Stimulated activated CD4-positive, alpha-beta T cell treated with anti-CD3 and anti-CD28 coated beads, Interleukin-4, amount 100 ng/mL, for 24 hours (primary cell): ENCODE data around the gene PRRC2A.
A peak's percentile ranks its signal among the peaks of the same experiment; 100 is the strongest.

Experiments used
- DNase-seq: peaks from one replicate; pipeline ENCODE4 v3.0.0-alpha.2; 2020

PRRC2A gene

DNA sequence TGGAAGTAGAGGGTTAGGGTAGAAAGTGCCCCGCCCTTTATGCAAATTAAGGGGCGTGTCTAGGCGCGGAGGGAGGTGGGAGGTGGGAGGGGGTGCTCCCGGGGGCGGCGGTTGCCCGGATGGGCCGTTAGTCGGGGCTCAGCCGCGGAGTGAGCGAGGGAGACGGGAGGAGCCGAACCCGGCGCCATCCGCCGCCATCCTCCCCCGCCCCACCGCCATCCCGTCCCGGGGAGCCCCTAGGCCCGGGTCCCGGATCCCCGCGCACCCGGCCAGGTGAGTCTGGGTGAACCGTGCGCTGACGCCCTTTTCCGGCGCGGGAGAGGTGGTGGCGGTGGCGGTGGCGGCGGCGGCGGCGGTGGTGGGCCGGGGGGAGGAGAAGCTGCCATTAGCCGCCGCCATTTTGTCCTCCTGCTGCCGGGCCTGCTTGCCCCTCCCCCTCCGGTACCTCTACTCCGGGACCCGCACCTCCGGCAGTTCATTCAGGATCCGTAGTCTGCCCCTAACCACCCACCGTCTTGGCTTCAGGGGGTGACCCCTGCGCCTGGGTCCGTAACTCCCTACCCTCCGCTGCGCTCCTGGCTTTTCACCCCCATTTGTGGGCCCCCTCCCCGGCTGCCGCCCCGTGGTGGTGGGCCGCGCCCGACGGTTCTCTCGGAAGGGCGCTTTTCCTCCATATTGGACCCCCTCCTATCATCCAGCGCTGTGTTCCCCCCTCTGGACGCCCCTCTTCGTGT lies at the start of gene PRRC2A:
Gene PRRC2A, plus strand, starts transcription at position 130 of the 734 bp plus-strand sequence. CDS start 2,075 bp downstream, outside the sequence.
- peak; percentile 96 for DNase-seq

GRCh38 chr6:31572041-31572911 lies 48.2 kb upstream of the PRRC2A start, which contains the start of gene LTA:
Gene LTA, plus strand, starts transcription at chr6:31572289. Its CDS starts 454 bp downstream, at chr6:31572743.
- peak; percentile 81 for DNase-seq

- no peak for DNase-seq
These were observed 47.0 kb upstream of the PRRC2A start for GRCh38 chr6:31573239-31574105.

- peak; percentile 63 for DNase-seq
These were observed 46.1 kb upstream of the PRRC2A start for GRCh38 chr6:31574106-31575061.

DNA sequence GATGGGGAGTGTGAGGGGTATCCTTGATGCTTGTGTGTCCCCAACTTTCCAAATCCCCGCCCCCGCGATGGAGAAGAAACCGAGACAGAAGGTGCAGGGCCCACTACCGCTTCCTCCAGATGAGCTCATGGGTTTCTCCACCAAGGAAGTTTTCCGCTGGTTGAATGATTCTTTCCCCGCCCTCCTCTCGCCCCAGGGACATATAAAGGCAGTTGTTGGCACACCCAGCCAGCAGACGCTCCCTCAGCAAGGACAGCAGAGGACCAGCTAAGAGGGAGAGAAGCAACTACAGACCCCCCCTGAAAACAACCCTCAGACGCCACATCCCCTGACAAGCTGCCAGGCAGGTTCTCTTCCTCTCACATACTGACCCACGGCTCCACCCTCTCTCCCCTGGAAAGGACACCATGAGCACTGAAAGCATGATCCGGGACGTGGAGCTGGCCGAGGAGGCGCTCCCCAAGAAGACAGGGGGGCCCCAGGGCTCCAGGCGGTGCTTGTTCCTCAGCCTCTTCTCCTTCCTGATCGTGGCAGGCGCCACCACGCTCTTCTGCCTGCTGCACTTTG lies 45.1 kb upstream of the PRRC2A start, which contains the start of gene TNF:
Gene TNF, plus strand, starts transcription at position 231 of the 567 bp plus-strand sequence. Its CDS starts 177 bp downstream, at position 408.
- DNase-seq: peak; percentile 90

DNA sequence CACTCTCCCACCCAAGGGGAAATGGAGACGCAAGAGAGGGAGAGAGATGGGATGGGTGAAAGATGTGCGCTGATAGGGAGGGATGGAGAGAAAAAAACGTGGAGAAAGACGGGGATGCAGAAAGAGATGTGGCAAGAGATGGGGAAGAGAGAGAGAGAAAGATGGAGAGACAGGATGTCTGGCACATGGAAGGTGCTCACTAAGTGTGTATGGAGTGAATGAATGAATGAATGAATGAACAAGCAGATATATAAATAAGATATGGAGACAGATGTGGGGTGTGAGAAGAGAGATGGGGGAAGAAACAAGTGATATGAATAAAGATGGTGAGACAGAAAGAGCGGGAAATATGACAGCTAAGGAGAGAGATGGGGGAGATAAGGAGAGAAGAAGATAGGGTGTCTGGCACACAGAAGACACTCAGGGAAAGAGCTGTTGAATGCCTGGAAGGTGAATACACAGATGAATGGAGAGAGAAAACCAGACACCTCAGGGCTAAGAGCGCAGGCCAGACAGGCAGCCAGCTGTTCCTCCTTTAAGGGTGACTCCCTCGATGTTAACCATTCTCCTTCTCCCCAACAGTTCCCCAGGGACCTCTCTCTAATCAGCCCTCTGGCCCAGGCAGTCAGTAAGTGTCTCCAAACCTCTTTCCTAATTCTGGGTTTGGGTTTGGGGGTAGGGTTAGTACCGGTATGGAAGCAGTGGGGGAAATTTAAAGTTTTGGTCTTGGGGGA lies 44.4 kb upstream of the PRRC2A start:
- no peak for DNase-seq

DNA sequence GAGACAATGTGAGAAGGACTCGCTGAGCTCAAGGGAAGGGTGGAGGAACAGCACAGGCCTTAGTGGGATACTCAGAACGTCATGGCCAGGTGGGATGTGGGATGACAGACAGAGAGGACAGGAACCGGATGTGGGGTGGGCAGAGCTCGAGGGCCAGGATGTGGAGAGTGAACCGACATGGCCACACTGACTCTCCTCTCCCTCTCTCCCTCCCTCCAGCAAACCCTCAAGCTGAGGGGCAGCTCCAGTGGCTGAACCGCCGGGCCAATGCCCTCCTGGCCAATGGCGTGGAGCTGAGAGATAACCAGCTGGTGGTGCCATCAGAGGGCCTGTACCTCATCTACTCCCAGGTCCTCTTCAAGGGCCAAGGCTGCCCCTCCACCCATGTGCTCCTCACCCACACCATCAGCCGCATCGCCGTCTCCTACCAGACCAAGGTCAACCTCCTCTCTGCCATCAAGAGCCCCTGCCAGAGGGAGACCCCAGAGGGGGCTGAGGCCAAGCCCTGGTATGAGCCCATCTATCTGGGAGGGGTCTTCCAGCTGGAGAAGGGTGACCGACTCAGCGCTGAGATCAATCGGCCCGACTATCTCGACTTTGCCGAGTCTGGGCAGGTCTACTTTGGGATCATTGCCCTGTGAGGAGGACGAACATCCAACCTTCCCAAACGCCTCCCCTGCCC lies 43.5 kb upstream of the PRRC2A start:
- DNase-seq: peak; percentile 55

- no peak for DNase-seq
These were observed 42.9 kb upstream of the PRRC2A start for GRCh38 chr6:31577579-31577966.

DNA sequence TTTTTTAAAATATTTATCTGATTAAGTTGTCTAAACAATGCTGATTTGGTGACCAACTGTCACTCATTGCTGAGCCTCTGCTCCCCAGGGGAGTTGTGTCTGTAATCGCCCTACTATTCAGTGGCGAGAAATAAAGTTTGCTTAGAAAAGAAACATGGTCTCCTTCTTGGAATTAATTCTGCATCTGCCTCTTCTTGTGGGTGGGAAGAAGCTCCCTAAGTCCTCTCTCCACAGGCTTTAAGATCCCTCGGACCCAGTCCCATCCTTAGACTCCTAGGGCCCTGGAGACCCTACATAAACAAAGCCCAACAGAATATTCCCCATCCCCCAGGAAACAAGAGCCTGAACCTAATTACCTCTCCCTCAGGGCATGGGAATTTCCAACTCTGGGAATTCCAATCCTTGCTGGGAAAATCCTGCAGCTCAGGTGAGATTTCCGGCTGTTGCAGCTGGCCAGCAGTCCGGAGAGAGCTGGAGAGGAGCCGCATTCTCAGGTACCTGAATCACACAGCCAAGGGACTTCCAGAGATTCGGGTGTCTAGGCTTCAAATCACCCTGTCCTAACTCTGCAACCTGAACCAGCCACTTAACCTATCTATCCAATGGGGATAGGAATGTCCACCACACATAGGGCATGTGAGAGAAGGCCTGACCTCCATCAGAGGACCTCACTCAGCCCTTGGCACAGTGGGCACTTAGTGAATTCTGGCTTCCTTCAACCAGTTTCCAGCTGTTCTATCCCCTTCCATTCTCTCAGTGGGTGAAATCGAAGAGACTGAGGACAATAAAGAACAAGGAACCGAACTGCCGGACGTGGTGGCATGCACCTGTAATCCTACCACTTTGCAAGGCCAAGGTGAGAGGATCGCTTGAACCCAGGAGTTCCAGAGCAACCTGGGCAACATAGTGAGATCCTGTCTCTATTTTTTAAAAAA lies 42.1 kb upstream of the PRRC2A start:
- DNase-seq: no peak

GRCh38 chr6:31579119-31579505 lies 41.4 kb upstream of the PRRC2A start:
- DNase-seq: no peak

GRCh38 chr6:31579546-31580437 lies 40.7 kb upstream of the PRRC2A start:
- no peak for DNase-seq

DNA sequence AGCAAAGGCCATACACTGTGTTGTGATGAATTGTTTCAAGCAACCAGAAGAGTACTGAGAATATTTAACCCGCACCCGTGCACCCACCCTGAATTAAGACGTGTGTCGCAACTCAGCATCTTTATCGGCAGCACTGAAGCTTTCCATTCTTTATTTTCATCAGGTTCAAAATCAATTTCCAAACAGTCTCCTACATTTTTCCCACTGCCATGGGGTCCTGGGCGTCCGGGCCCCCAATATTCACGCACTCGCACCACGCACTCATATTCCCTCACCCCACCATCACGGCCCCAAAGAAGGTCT lies 40.1 kb upstream of the PRRC2A start:
- DNase-seq: no peak

- peak; percentile 88 for DNase-seq
These were observed 39.6 kb upstream of the PRRC2A start for GRCh38 chr6:31580807-31581433.

DNA sequence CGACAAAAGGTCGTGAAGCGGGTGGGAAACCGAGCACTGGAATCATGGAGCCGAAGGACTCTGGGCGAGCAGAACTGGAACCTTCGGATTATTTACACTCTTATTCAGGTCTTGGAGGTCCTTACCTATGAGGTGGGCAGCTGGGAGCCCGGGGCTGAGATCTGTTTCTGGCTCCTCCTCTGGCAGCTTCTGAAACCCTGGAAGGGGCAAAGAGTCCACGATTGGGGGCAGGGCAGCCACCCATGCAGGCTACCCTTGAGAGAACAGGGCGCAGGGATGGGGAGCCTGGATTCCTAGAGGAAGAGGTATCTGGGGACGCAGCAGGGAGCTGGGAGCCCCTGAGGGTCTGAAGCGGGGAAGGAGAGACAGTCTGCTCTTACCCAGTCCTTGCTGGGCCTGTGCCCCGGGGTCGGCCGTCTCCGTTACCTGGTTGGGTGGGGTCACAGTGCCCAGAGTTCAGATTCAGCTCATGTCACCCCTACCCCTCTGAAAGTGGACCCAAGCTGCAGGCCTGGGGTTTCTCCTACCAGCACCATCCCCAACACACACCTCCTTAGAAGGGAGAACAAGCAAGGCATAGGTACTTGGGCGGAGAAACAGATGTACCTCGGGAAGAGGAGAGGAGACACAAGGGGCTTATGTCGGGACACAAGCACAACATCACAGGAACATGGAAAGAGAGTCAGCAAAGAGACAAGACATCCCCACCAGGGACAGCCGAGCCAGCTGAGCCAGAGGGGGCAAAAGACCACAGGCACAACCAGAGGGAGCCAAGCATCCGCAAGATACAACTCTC lies 38.9 kb upstream of the PRRC2A start:
- no peak for DNase-seq

DNA sequence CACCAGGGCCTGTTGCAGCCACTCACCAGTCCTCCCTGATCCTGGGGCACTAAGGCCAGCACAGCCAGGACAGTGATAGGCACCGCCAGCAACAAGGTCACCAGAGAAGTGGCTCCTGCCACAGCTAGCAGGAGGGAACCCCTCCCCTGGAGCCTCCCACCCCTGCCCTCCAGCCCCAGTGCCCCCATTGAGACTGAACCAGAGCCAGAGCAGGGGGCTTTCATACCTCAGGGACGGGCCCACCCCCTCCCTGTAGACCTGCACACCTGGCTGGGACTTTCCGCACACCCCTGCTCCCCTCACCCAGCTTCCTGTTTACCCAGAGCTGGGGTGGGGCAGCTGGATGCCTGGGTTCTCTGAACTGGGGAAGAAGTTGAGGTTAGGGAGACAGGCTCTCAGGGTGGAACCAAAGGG lies 38.3 kb upstream of the PRRC2A start, which contains the start of gene LTB:
Gene LTB, minus strand, starts transcription at position 195 of the 414 bp plus-strand sequence. Its CDS starts 7 bp downstream, at position 188.
- DNase-seq: peak; percentile 48

DNA sequence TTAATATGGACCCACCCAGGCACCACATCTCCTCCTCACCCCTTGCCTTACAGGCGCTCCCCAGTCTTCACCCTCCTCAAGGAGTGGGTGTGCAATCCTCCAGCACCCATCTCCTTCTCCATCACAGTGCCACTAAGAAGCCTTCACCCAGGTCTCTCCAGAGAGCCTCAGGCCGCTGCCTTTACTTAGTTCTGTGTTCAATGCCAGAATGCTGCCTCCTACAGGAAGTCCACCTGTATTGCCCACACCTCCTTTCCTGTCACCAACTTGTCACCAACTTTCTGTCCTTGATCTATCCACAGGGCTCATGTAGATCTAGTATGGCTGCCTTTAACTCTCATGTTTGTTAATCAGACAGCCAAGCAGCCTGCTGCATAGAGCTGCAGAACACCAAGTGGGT lies 35.0 kb upstream of the PRRC2A start:
- peak; percentile 49 for DNase-seq
